NCI-H446 (cell line): Measurements from ENCODE around the gene FHIT.

ENCODE experiments used
- DNase-seq, 2 experiments: peaks; one replicate each; lab custom pipeline; 2025; lab: John Stamatoyannopoulos, UW

FHIT gene

GRCh38 chr3:59766200-59766872 is 1484.9 kb downstream of the FHIT start:
- no peak for DNase-seq

- peak; percentile 8 to 77 for DNase-seq
These were observed 1487.1 kb downstream of the FHIT start for GRCh38 chr3:59764171-59764570.

GRCh38 chr3:59762941-59763340 is 1488.3 kb downstream of the FHIT start:
- no peak for DNase-seq

GRCh38 chr3:59759298-59760031 is 1491.8 kb downstream of the FHIT start:
- peak; percentile 42 to 67 for DNase-seq

GRCh38 chr3:59758672-59759071 is 1492.6 kb downstream of the FHIT start:
- no peak for DNase-seq

GRCh38 chr3:59756934-59757333 is 1494.3 kb downstream of the FHIT start:
- no peak for DNase-seq

GRCh38 chr3:59754456-59755129 is 1496.7 kb downstream of the FHIT start:
- no peak for DNase-seq

GRCh38 chr3:59753808-59754450 is 1497.3 kb downstream of the FHIT start:
- DNase-seq: no peak

- no peak for DNase-seq
These were observed 1498.3 kb downstream of the FHIT start for GRCh38 chr3:59752925-59753324.

- DNase-seq: no peak
These were observed 1499.6 kb downstream of the FHIT start for GRCh38 chr3:59751606-59752005.

- no peak for DNase-seq
These were observed 1500.9 kb downstream of the FHIT start for GRCh38 chr3:59750391-59750790.

GRCh38 chr3:59749291-59749690 is 1502.0 kb downstream of the FHIT start:
- DNase-seq: no peak

GRCh38 chr3:59746585-59746984 is 1504.7 kb downstream of the FHIT start:
- no peak for DNase-seq

- DNase-seq: no peak
These were observed 1514.0 kb downstream of the FHIT start for GRCh38 chr3:59737241-59737640.

- no peak for DNase-seq
These were observed 1517.2 kb downstream of the FHIT start for GRCh38 chr3:59734061-59734460.

GRCh38 chr3:59733041-59733809 is 1518.0 kb downstream of the FHIT start:
- DNase-seq: no peak

- DNase-seq: no peak
These were observed 1519.3 kb downstream of the FHIT start for GRCh38 chr3:59731943-59732342.

- no peak for DNase-seq
These were observed 1520.7 kb downstream of the FHIT start for GRCh38 chr3:59730591-59730990.

- DNase-seq: no peak
These were observed 1522.7 kb downstream of the FHIT start for GRCh38 chr3:59728587-59728908.

GRCh38 chr3:59727902-59728586 is 1523.2 kb downstream of the FHIT start:
- no peak for DNase-seq

- DNase-seq: no peak
These were observed 1525.0 kb downstream of the FHIT start for GRCh38 chr3:59726279-59726678.
